Measurements from ENCODE around the gene MSLN. TPM values are rescaled to one million over a fixed set of nuclear protein-coding genes. Genes with fewer than 3 reads are reported as not detected.
"Not testable (repeated sequence)": the region's sequence is repeated elsewhere in the genome, so short reads cannot be mapped to it uniquely, and the experiment has no call there.

Gene MSLN
- 0.31 TPM for total RNA-seq
- 1 to 10 TPM in 4 of 8 donors, under 1 TPM in 4; 0.23 to 6.9 (median 0.93) TPM for polyA plus RNA-seq (ENCODE audit: insufficient read depth in 1 of 8, insufficient read length in 8 of 8, low replicate concordance in 1 of 8)
- long read RNA-seq, donor 1 = 0 reads
- long read RNA-seq, donor 2 = 0 reads
- long read RNA-seq, donor 3 = 0 reads
- long read RNA-seq, donor 4 = 0 reads
- long read RNA-seq, donor 5 = 0 reads
- long read RNA-seq, donor 6 = 0 reads
- long read RNA-seq, donor 7 = 0 reads
- long read RNA-seq, donor 8 = 0 reads
- long read RNA-seq, donor 9 = 0 reads
- long read RNA-seq, donor 10 = 0 reads
- long read RNA-seq, donor 11 = 0 reads

DNA sequence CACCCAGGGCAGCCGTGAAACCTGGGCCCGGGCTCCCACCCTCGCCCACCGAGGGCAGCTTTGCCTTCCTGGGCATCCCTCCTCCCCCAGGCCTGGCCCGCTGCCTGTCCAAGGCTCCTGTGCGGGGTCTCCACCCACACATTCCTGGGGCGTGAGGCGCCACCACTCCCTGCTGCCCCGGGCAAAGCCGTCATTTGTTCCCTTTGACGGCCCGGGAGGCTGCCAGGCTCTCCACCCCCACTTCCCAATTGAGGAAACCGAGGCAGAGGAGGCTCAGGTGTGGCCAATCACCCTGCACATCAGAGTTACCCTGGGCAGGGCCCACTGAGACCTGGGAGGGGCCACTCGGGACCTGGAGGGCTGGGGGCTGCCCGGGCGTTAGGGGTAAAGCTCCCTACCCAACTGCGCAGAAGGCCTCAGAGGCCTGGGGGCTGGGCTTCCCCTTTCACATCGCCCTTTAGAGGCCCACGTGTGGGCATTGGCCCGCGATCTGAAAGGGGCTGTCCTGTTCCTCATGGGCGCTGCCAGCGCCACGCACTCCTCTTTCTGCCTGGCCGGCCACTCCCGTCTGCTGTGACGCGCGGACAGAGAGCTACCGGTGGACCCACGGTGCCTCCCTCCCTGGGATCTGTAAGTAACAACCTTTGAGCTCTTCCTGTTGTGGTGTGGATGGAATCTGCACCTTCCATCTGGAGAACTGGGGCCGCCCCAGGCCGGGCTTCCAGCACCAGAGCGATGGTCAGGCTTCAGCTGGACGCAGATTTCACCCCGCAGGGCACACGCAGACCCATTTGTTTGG lies at the start of gene MSLN:
Gene MSLN (plus strand): TSS at position 190 of the 799 bp plus-strand sequence. CDS start 1,947 bp downstream, outside the sequence.
- no peaks in the 10 kb centered on the region for H3K4me1 ChIP-seq (ENCODE audit: control insufficient read depth, insufficient read depth, low read length)
- 77% methylated on average over 28 of the region's 37 CpGs for WGBS (ENCODE audit: insufficient coverage)
- no peak within 1 kb of the TSS for H3K27ac ChIP-seq (ENCODE audit: low read length)
- no peaks in the 10 kb centered on the region for H3K36me3 ChIP-seq (ENCODE audit: control insufficient read depth, insufficient read depth, low read length)
- H3K27me3 ChIP-seq (ENCODE audit: control insufficient read depth, insufficient read depth, low read length) = peaks cover 4% of the 10 kb centered on the region
- H3K4me3 ChIP-seq (ENCODE audit: low read length) = no peak within 1 kb of the TSS
- H3K9me3 ChIP-seq (replicated peaks; ENCODE audit: control insufficient read depth, low read depth, low read length) = no peaks in the 10 kb centered on the region
- DNase-seq = no peak

DNA sequence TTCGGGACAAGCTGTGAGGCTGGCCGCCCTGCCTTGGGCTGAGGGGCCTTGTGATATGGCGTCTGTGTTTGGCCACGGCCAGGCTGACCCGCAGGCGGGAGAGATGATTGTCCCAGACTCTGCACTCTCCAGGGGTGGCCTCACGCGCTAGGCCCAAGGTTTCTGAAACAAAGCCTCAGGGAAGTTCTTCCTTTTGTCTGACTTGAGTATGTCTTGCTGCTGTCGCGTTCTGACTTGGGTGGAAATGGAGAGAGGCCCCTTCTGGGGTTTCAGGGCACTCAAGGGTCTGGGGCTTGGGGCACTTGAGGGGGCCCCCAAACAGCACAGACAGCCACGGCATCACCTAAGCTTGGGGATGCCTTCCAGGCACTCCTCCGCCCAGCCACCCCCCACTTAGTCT lies 49.5 kb upstream of the MSLN start:
- 71% methylated on average over 11 of the region's 12 CpGs for WGBS (ENCODE audit: insufficient coverage)
- peaks cover 44% of the 10 kb centered on the region for H3K4me1 ChIP-seq (ENCODE audit: control insufficient read depth, insufficient read depth, low read length)
- DNase-seq = no peak
- H3K27me3 ChIP-seq (ENCODE audit: control insufficient read depth, insufficient read depth, low read length) = peaks cover 68% of the 10 kb centered on the region
- H3K9me3 ChIP-seq (replicated peaks; ENCODE audit: control insufficient read depth, low read depth, low read length) = no peaks in the 10 kb centered on the region
- no peak overlapping the region for H3K4me3 ChIP-seq (ENCODE audit: low read length)
- no peak overlapping the region for H3K27ac ChIP-seq (ENCODE audit: low read length)
- H3K36me3 ChIP-seq (ENCODE audit: control insufficient read depth, insufficient read depth, low read length) = no peaks in the 10 kb centered on the region

DNA sequence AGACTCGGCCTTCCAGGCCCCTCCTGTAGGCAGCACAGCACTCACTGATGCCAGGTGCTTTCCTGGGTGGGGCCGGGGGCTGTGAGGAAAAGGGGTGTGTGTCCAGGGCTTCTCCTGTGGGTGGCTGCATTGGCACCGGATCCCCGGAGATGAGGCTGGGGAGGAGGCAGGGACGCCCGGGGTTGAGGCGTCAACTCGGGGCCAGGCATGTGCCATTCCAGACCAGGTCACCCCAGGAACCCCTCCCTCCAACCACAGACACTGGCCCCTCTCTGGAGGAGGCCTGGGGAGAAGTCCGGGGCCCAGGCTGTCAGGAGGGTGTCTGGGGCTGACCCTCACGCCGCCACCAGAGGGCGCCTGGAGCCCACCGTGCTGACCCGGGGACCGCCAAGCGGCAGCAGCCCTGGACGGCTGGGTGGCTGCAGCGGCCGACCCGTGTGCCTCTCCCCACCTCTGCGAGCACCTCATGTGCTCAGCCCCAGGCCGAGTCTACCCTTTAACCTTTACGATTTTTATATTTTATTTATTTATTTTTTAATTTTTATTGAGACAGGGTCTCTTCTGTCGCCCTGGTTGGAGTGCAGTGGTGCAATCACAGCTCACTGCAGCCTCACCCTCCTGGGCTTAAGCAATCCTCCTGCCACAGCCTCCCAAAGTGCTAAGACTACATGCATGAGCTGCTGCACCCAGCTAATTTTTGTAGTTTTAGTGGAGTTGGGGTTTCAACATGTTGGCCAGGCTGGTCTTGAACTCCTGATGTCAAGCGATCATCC lies 48.8 kb upstream of the MSLN start:
- H3K27ac ChIP-seq (ENCODE audit: low read length) = no peak overlapping the region
- H3K36me3 ChIP-seq (ENCODE audit: control insufficient read depth, insufficient read depth, low read length) = no peaks in the 10 kb centered on the region
- H3K27me3 ChIP-seq (ENCODE audit: control insufficient read depth, insufficient read depth, low read length) = peaks cover 68% of the 10 kb centered on the region
- H3K9me3 ChIP-seq (replicated peaks; ENCODE audit: control insufficient read depth, low read depth, low read length) = no peaks in the 10 kb centered on the region
- DNase-seq = peak; percentile 71
- peaks cover 46% of the 10 kb centered on the region for H3K4me1 ChIP-seq (ENCODE audit: control insufficient read depth, insufficient read depth, low read length)
- WGBS (ENCODE audit: insufficient coverage) = 12% methylated on average over 12 of the region's 25 CpGs
- H3K4me3 ChIP-seq (ENCODE audit: low read length) = no peak overlapping the region

DNA sequence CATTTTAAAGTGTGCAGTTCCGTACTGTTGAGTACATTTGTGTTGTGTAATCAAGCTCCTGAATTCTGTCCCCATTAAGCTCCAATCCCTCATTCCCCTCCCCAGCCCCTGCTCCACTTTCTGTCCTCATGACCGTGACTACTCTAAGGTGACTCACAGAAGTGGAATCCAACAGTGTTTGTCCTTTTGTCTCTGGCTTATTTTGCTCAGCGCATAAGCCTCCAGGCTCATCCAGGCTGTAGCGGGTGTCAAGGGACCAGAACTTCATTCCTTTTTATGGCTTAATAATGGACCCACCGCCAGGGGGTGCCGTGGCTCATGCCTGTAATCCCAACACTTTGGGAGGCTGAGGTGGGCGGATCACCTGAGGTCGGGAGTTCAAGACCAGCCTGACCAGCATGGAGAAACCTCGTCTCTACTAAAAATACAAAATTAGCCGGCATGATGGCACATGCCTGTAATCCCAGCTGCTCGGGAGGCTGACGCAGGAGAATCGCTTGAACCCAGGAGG lies 47.7 kb upstream of the MSLN start:
- peaks cover 59% of the 10 kb centered on the region for H3K27me3 ChIP-seq (ENCODE audit: control insufficient read depth, insufficient read depth, low read length)
- not testable (repeated sequence) for H3K9me3 ChIP-seq (replicated peaks; ENCODE audit: control insufficient read depth, low read depth, low read length); H3K36me3 ChIP-seq (ENCODE audit: control insufficient read depth, insufficient read depth, low read length); H3K27ac ChIP-seq (ENCODE audit: low read length); H3K4me3 ChIP-seq (ENCODE audit: low read length); DNase-seq
- peaks cover 51% of the 10 kb centered on the region for H3K4me1 ChIP-seq (ENCODE audit: control insufficient read depth, insufficient read depth, low read length)
- WGBS (ENCODE audit: insufficient coverage) = 30% methylated on average over 3 of the region's 13 CpGs

DNA sequence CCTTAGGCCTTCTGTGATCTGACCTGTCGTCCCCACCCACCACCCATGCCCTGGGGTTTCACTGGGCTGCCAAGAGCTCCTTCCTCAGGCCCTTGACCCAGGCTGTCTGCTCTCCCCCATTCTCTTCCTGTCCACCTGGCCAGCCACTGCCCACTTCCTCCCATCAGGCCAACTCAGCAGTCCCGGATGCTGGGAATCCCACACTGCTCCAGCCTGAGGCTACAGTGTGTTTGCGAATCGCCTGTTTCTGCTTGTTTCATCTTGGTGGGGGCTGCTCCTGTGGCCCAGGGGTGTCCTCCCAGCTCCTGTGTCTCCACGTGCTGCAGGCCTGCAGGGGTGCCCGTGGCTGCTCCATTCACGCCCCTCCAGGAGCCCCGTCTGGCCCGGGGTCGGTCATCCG lies 46.5 kb upstream of the MSLN start:
- H3K4me3 ChIP-seq (ENCODE audit: low read length) = no peak overlapping the region
- peaks cover 46% of the 10 kb centered on the region for H3K27me3 ChIP-seq (ENCODE audit: control insufficient read depth, insufficient read depth, low read length)
- no peak for DNase-seq
- H3K36me3 ChIP-seq (ENCODE audit: control insufficient read depth, insufficient read depth, low read length) = no peaks in the 10 kb centered on the region
- H3K4me1 ChIP-seq (ENCODE audit: control insufficient read depth, insufficient read depth, low read length) = peaks cover 64% of the 10 kb centered on the region
- 66% methylated on average over 8 of the region's 11 CpGs for WGBS (ENCODE audit: insufficient coverage)
- H3K27ac ChIP-seq (ENCODE audit: low read length) = no peak overlapping the region
- H3K9me3 ChIP-seq (replicated peaks; ENCODE audit: control insufficient read depth, low read depth, low read length) = no peaks in the 10 kb centered on the region

DNA sequence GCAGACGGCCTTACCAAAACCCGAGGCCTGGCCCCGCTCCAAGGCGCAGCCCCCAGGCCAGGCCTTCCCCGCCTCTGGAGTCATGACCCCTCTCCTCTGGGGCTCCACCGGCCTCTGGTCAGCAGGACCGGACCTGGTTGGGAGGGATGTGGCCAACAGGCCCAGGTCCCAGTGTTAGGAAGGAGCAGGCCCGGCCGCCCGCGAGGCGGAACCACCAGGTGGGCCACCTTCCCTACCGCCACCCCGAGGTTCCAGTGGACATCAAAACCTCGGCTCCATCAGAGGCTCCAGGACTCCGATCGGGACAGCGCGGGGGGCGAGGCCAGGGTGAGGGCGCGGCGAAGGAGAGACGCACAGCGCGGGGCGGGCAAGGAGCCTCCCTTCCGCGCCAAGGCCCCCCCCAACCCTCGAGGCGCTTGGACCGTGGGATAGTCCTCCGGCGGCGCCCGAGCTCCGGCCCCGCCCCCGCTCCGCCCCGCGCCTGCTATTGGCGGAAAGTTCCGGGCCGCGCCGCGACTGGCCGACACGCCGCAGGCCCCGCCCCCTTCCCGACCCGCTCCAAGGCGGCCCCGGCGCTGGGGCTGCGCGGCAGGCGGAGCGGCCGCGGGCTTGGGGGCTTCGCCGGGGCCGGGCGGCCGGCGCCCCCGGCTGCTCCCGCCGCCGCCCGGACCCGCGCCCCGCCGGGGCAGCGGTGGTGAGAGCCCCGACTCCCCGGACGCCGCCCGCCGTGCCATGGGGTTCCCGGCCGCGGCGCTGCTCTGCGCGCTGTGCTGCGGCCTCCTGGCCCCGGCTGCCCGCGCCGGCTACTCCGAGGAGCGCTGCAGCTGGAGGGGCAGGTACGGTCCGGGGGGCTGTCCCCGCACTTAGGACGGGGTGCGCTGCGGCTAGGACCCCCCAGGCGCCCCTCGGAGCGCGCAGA lies 45.7 kb upstream of the MSLN start, which contains the start of gene METRN:
Gene METRN (plus strand): TSS at position 561 of the 919 bp plus-strand sequence. CDS start 172 bp downstream, at position 733.
- 4% methylated on average over 102 of the region's 108 CpGs for WGBS (ENCODE audit: insufficient coverage)
- no peaks in the 10 kb centered on the region for H3K36me3 ChIP-seq (ENCODE audit: control insufficient read depth, insufficient read depth, low read length)
- H3K4me3 ChIP-seq (ENCODE audit: low read length) = peak within 1 kb of the TSS; percentile 44
- peaks cover 39% of the 10 kb centered on the region for H3K27me3 ChIP-seq (ENCODE audit: control insufficient read depth, insufficient read depth, low read length)
- peak; percentile 96 for DNase-seq
- H3K4me1 ChIP-seq (ENCODE audit: control insufficient read depth, insufficient read depth, low read length) = peaks cover 66% of the 10 kb centered on the region
- H3K9me3 ChIP-seq (replicated peaks; ENCODE audit: control insufficient read depth, low read depth, low read length) = no peaks in the 10 kb centered on the region
- no peak within 1 kb of the TSS for H3K27ac ChIP-seq (ENCODE audit: low read length)

DNA sequence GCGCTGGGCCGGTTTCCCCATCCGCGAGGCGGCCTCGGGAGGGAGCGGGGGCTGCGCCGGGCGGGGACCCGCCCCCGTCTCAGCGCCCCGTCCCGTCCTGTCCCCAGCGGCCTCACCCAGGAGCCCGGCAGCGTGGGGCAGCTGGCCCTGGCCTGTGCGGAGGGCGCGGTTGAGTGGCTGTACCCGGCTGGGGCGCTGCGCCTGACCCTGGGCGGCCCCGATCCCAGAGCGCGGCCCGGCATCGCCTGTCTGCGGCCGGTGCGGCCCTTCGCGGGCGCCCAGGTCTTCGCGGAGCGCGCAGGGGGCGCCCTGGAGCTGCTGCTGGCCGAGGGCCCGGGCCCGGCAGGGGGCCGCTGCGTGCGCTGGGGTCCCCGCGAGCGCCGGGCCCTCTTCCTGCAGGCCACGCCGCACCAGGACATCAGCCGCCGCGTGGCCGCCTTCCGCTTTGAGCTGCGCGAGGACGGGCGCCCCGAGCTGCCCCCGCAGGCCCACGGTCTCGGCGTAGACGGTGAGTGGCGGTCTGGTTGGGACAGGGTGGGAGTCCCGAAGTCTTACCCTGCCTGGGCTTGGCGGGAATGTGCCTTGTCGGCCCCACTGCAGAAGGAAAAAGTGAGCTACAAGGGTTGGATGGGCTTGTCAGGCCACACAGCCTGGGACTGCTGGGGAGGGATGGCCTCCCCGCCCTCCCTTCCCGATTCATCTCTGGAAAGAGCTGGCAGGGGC lies 44.9 kb upstream of the MSLN start:
- Histone ChIP-seq H3K27me3 (ENCODE audit: control insufficient read depth, insufficient read depth, low read length) (peaks cover 31% of the 10 kb centered on the region), H3K27ac (ENCODE audit: low read length) (no peak overlapping the region), H3K9me3 (replicated peaks; ENCODE audit: control insufficient read depth, low read depth, low read length) (no peaks in the 10 kb centered on the region), H3K36me3 (ENCODE audit: control insufficient read depth, insufficient read depth, low read length) (no peaks in the 10 kb centered on the region), H3K4me3 (ENCODE audit: low read length) (peak overlapping the region; percentile 44), H3K4me1 (ENCODE audit: control insufficient read depth, insufficient read depth, low read length) (peaks cover 66% of the 10 kb centered on the region)
- peak; percentile 49 for DNase-seq
- under 1% methylated on average over 70 of the region's 74 CpGs for WGBS (ENCODE audit: insufficient coverage)

DNA sequence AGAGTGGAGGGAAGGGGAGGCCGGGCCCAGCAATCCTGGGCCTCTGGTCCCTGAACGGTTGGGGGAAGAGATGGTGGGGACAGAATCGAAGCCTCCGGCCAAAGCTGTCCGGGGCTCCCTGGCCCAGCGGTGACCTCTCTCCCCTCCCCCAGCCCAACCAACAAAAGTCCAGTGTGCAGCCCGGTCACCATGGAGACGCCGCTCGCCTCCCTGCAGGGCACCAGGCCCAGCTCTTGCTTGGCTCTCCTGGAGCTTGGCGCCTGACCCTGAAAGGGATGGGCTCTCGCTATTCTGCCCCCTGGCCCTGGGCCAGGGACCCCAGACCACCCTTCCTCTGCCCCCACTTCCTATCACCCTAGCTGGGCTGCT lies 44.4 kb upstream of the MSLN start:
- Histone ChIP-seq H3K27me3 (ENCODE audit: control insufficient read depth, insufficient read depth, low read length) (peaks cover 26% of the 10 kb centered on the region), H3K4me3 (ENCODE audit: low read length) (peak overlapping the region; percentile 37), H3K36me3 (ENCODE audit: control insufficient read depth, insufficient read depth, low read length) (no peaks in the 10 kb centered on the region), H3K9me3 (replicated peaks; ENCODE audit: control insufficient read depth, low read depth, low read length) (no peaks in the 10 kb centered on the region), H3K4me1 (ENCODE audit: control insufficient read depth, insufficient read depth, low read length) (peaks cover 62% of the 10 kb centered on the region), H3K27ac (ENCODE audit: low read length) (no peak overlapping the region)
- WGBS (ENCODE audit: insufficient coverage) = 13% methylated on average over 7 of the region's 12 CpGs
- peak; percentile 49 for DNase-seq

All from muscle of leg (tissue), 16 donors.